Kidney (tissue), 14 donors: ENCODE data around the gene TSSC4. TPM values are rescaled to one million over a fixed set of nuclear protein-coding genes. Genes with fewer than 3 reads are reported as not detected.

Experiments used
- DNase-seq, 5 donors: peaks; one replicate each; pipeline ENCODE4 v3.0.0-alpha.2; 2013 to 2020
- FAIRE-seq: peaks from 2 replicates; lab custom pipeline; 2012; peaks lifted over from hg19 to GRCh38; lab: Jason Lieb, UNC
- H3K27ac ChIP-seq, 2 donors: one replicate each; pipeline ENCODE4 v1.7.0; 2013; ENCODE audit warnings: low read depth in 2 of 2, low read length in 2 of 2, inconsistent platforms in 1 of 2
- H3K27me3 ChIP-seq: one replicate; pipeline ENCODE4 v1.7.1; 2013; ENCODE audit warnings: low read length, inconsistent platforms; ENCODE audit not compliant: control insufficient read depth, insufficient read depth
- H3K36me3 ChIP-seq, 3 donors: one replicate each; pipeline versions ENCODE4 v1.7.0 to v1.7.1; 2013; ENCODE audit warnings: low read length in 3 of 3, control low read depth in 1 of 3, inconsistent platforms in 1 of 3; ENCODE audit not compliant: insufficient read depth in 3 of 3, control insufficient read depth in 2 of 3
- H3K4me1 ChIP-seq, 3 donors: one replicate each; pipeline versions ENCODE4 v1.7.0 to v1.7.1; 2013; ENCODE audit warnings: low read length in 3 of 3, inconsistent platforms in 1 of 3, low read depth in 1 of 3; ENCODE audit not compliant: control insufficient read depth in 2 of 3, insufficient read depth in 2 of 3
- H3K4me3 ChIP-seq, 3 donors: one replicate each; pipeline versions ENCODE4 v1.7.0 to v1.8.1; 2013; ENCODE audit warnings: low read length in 3 of 3, control low read depth in 1 of 3, inconsistent platforms in 1 of 3
- H3K9ac ChIP-seq, 3 donors: one replicate each; pipeline versions ENCODE4 v1.7.0 to v1.7.1; 2013; ENCODE audit warnings: low read length in 3 of 3, control low read depth in 1 of 3, inconsistent platforms in 1 of 3
- H3K9me3 ChIP-seq, 3 donors: one replicate each; pipeline versions ENCODE4 v1.7.0 to v1.7.1; 2013; ENCODE audit warnings: low read length in 3 of 3, control low read depth in 1 of 3, inconsistent platforms in 1 of 3; ENCODE audit not compliant: control insufficient read depth in 2 of 3, insufficient read depth in 1 of 3
- intact Hi-C: fragments of 100-400 bp; cut with DNase I; formaldehyde crosslinking; loops from one replicate; pipeline ENCODE4 v1.11.1; 2022
- polyA plus RNA-seq: library from polyadenylated mRNA; stranded (reverse); fragments of 350-450 nt; fragmentation: Illumina TruSeq; extraction: RNeasy Lipid Tissue Mini Kit (QIAGEN cat#74804); gene quantifications from one replicate; pipeline ENCODE4 v1.2.3, GENCODE V29; 2014; ENCODE audit warnings: low read depth, low replicate concordance; ENCODE audit not compliant: insufficient read depth
- total RNA-seq: library from RNA; stranded (reverse); fragmentation: NEBNext Ultra II Directional; extraction: Animal tissue kit (Norgen Biotek cat#: 25700); gene quantifications from one replicate; pipeline ENCODE4 v1.2.1, GENCODE V29; 2021
- TF ChIP-seq, protein P1 (sequence below): IDR thresholded peaks from 3 replicates; pipeline ENCODE4 v1.5.1; 2012; ENCODE audit warnings: mild to moderate bottlenecking, moderate library complexity, borderline replicate concordance; ENCODE audit not compliant: insufficient read depth; ENCODE audit errors: extremely low read depth
- donor health status: control.
- donor health status: control.
- donor health status: control.
- donor health status: control.
- donor health status: control.
- donor health status: DM: yes; HTN: yes; CAD: no.
- donor health status: Normal renal cell carcinoma (clear cell type).

Gene TSSC4
- total and polyA plus RNA-seq, 2 donors from 2014 or later, result 42.3 to 51.4 TPM

GRCh38 chr11:2417856-2418692, 17.5 kb downstream of the TSSC4 start:
- H3K9me3 ChIP-seq, result no peaks in the 10 kb centered on the region
- peaks cover 0 to 3% (median 0%) of the 10 kb centered on the region in 3 donors for H3K4me1 ChIP-seq
- H3K4me3 ChIP-seq, result no peak overlapping the region
- H3K9ac ChIP-seq, result no peak overlapping the region
- no peak for FAIRE-seq
- intact Hi-C loops, result loop anchor here (5.0 kb wide), 1 partner anchor 116 kb away; the partner anchor contains the start of genes C11orf21 and TSPAN32
- TF ChIP-seq, protein P1, sequence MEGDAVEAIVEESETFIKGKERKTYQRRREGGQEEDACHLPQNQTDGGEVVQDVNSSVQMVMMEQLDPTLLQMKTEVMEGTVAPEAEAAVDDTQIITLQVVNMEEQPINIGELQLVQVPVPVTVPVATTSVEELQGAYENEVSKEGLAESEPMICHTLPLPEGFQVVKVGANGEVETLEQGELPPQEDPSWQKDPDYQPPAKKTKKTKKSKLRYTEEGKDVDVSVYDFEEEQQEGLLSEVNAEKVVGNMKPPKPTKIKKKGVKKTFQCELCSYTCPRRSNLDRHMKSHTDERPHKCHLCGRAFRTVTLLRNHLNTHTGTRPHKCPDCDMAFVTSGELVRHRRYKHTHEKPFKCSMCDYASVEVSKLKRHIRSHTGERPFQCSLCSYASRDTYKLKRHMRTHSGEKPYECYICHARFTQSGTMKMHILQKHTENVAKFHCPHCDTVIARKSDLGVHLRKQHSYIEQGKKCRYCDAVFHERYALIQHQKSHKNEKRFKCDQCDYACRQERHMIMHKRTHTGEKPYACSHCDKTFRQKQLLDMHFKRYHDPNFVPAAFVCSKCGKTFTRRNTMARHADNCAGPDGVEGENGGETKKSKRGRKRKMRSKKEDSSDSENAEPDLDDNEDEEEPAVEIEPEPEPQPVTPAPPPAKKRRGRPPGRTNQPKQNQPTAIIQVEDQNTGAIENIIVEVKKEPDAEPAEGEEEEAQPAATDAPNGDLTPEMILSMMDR, result no peak
- H3K27me3 ChIP-seq, result no peaks in the 10 kb centered on the region
- H3K36me3 ChIP-seq, result no peaks in the 10 kb centered on the region
- DNase-seq, result peak in 1 of 5 donors; percentile 78
- H3K27ac ChIP-seq, result no peak overlapping the region

DNA sequence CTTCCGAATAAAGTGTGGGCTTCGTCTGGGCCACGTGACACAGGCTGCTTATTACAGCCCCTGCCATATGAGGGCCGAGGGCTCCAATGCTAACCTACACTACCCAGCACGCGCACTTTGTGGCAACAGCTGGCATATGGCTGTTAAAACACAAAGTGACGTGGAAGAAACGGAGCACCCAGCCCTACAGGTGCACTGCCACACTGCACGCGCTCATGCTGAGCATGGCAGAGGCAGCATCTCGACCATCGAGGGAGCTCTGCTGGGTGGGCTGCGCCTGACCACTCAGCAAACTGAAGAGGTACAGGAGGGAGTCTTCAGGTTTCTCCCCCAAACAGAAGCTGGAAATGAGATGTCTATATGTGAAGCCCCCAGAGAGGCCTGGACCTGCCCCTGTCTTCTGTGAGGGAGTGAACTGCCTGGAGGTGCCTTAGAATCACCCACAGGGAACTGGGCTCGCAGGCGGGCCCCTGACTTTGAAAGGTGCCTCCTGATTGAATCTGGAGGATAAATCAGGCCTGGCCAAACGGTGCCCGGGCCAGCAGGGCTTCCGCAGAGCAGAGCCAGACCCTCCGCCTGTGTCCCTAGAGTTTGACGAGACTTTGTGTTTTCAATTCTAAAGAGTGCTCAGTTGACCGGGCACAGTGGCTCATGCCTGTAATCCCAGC, 18.3 kb downstream of the TSSC4 start:
- no peaks in the 10 kb centered on the region for H3K36me3 ChIP-seq
- peaks cover 0 to 3% (median 0%) of the 10 kb centered on the region in 3 donors for H3K4me1 ChIP-seq
- intact Hi-C loops, result loop anchor here (5.0 kb wide), 1 partner anchor 117 kb away; the partner anchor contains the start of genes C11orf21 and TSPAN32
- TF ChIP-seq, protein P1, result no peak
- H3K4me3 ChIP-seq, result no peak overlapping the region
- FAIRE-seq (no peak), DNase-seq (peak in 1 of 5 donors; percentile 65)
- no peaks in the 10 kb centered on the region for H3K27me3 ChIP-seq
- H3K9me3 ChIP-seq, result no peaks in the 10 kb centered on the region
- H3K27ac ChIP-seq, result no peak overlapping the region
- H3K9ac ChIP-seq, result no peak overlapping the region

- intact Hi-C loops, result loop anchor here (5.0 to 10.0 kb wide), 3 partner anchors 118 to 465 kb away; partner anchors contain the start of genes C11orf21, CDKN1C and TSPAN32
- H3K36me3 ChIP-seq, result no peaks in the 10 kb centered on the region
- FAIRE-seq (peak; percentile 23), DNase-seq (peak; percentile 89 to 93 (median 91))
- no peaks in the 10 kb centered on the region for H3K9me3 ChIP-seq
- H3K27ac ChIP-seq, result no peak overlapping the region
- H3K9ac ChIP-seq, result peak overlapping the region in 1 of 3 donors; percentile 64
- TF ChIP-seq, protein P1, result peak; percentile 89
- no peaks in the 10 kb centered on the region for H3K27me3 ChIP-seq
- H3K4me1 ChIP-seq, result peaks cover 0 to 3% (median 0%) of the 10 kb centered on the region in 3 donors
- no peak overlapping the region for H3K4me3 ChIP-seq
These were observed 19.3 kb downstream of the TSSC4 start for GRCh38 chr11:2419638-2420501.
